ENCODE measurements around the gene ZNF334. TPM values are rescaled to one million over a fixed set of nuclear protein-coding genes. Genes with fewer than 3 reads are reported as not detected.

Gene ZNF334
- polyA plus RNA-seq, 1 donor (not counting 4 experiments of a cell fraction or from before 2014, with no cell fraction given), result 1.3 TPM

GRCh38 chr20:46541229-46541935, 28.0 kb upstream of the ZNF334 start:
- Histone ChIP-seq H3K9me3 (ENCODE audit: control insufficient read depth, low read depth, low read length) (no peaks in the 10 kb centered on the region), H3K4me3 (ENCODE audit: control insufficient read depth in 2 of 3, extremely low read depth in 1 of 3, insufficient read depth in 2 of 3, low read depth in 1 of 3, low read length in 3 of 3) (no peak overlapping the region), H3K4me1 (ENCODE audit: control insufficient read depth, extremely low read depth, insufficient read depth, low read length) (no peaks in the 10 kb centered on the region), H3K9ac (ENCODE audit: control insufficient read depth, extremely low read depth, insufficient read depth, low read length) (no peak overlapping the region), H3K27me3 (ENCODE audit: control insufficient read depth, extremely low read depth, insufficient read depth, low read length) (peaks cover 7% of the 10 kb centered on the region), H2AFZ (ENCODE audit: control insufficient read depth, low read length) (no peak overlapping the region), H3K27ac (ENCODE audit: control insufficient read depth, insufficient read depth, low read length) (no peak overlapping the region), H3K79me2 (ENCODE audit: control insufficient read depth, insufficient read depth, low read length) (no peaks in the 10 kb centered on the region), H3K9me1 (ENCODE audit: control insufficient read depth, extremely low read depth, insufficient read depth, low read length) (no peaks in the 10 kb centered on the region), H3K4me2 (ENCODE audit: control insufficient read depth, extremely low read depth, insufficient read depth, low read depth, low read length) (no peak overlapping the region), H3K36me3 (ENCODE audit: control insufficient read depth in 2 of 2, extremely low read depth in 1 of 2, insufficient read depth in 2 of 2, low read length in 2 of 2) (no peaks in the 10 kb centered on the region), H4K20me1 (ENCODE audit: control insufficient read depth, extremely low read depth, insufficient read depth, low read length) (no peaks in the 10 kb centered on the region)
- TF ChIP-seq CTCF (optimal IDR thresholded peaks at IDR 0.05 in 1 of 3, IDR thresholded peaks at IDR 0.05 in 1 of 3, conservative IDR thresholded peaks at IDR 0.05 in 1 of 3; ENCODE audit: extremely low read depth in 1 of 3, insufficient read depth in 2 of 3, low read length in 3 of 3), result no peak
- FAIRE-seq (no peak), DNase-seq (ENCODE audit: low read depth, low spot score) (no peak)
- dilution Hi-C loops (cut with MboI; ENCODE audit: extremely low pct_ligation_motif_present, low sequenced_read_pairs), result no loop called here

- dilution Hi-C loops (cut with MboI; ENCODE audit: extremely low pct_ligation_motif_present, low sequenced_read_pairs), result no loop called here
Measured at GRCh38 chr20:46539113-46539512, 25.8 kb upstream of the ZNF334 start.

More at GRCh38 chr20:46539113-46539512, 25.8 kb upstream of the ZNF334 start:
- no peak for DNase-seq (ENCODE audit: low read depth, low spot score)
- Histone ChIP-seq H3K4me3 (ENCODE audit: control insufficient read depth in 2 of 3, extremely low read depth in 1 of 3, insufficient read depth in 2 of 3, low read depth in 1 of 3, low read length in 3 of 3) (no peak overlapping the region), H3K79me2 (ENCODE audit: control insufficient read depth, insufficient read depth, low read length) (no peaks in the 10 kb centered on the region), H4K20me1 (ENCODE audit: control insufficient read depth, extremely low read depth, insufficient read depth, low read length) (no peaks in the 10 kb centered on the region), H2AFZ (ENCODE audit: control insufficient read depth, low read length) (no peak overlapping the region), H3K4me2 (ENCODE audit: control insufficient read depth, extremely low read depth, insufficient read depth, low read depth, low read length) (no peak overlapping the region), H3K9me1 (ENCODE audit: control insufficient read depth, extremely low read depth, insufficient read depth, low read length) (no peaks in the 10 kb centered on the region), H3K9ac (ENCODE audit: control insufficient read depth, extremely low read depth, insufficient read depth, low read length) (no peak overlapping the region), H3K4me1 (ENCODE audit: control insufficient read depth, extremely low read depth, insufficient read depth, low read length) (no peaks in the 10 kb centered on the region), H3K27ac (ENCODE audit: control insufficient read depth, insufficient read depth, low read length) (no peak overlapping the region), H3K27me3 (ENCODE audit: control insufficient read depth, extremely low read depth, insufficient read depth, low read length) (peaks cover 7% of the 10 kb centered on the region), H3K36me3 (ENCODE audit: control insufficient read depth in 2 of 2, extremely low read depth in 1 of 2, insufficient read depth in 2 of 2, low read length in 2 of 2) (no peaks in the 10 kb centered on the region), H3K9me3 (ENCODE audit: control insufficient read depth, low read depth, low read length) (no peaks in the 10 kb centered on the region)
- peak in 1 of 3 experiments; percentile 30 for TF ChIP-seq CTCF (optimal IDR thresholded peaks at IDR 0.05 in 1 of 3, IDR thresholded peaks at IDR 0.05 in 1 of 3, conservative IDR thresholded peaks at IDR 0.05 in 1 of 3; ENCODE audit: extremely low read depth in 1 of 3, insufficient read depth in 2 of 3, low read length in 3 of 3)
- no peak for TF ChIP-seq EZH2 (IDR thresholded peaks at IDR 0.05; ENCODE audit: low read length)
- no peak for FAIRE-seq
